GM18873 (cell line): Measurements from ENCODE around the gene DGCR2.
"Not testable (repeated sequence)": the region's sequence is repeated elsewhere in the genome, so short reads cannot be mapped to it uniquely, and the experiment has no call there.

ENCODE experiments used
- ATAC-seq: cut with Tn5 transposase; IDR thresholded peaks from one replicate; pipeline ENCODE4 v1.9.1; 2021; ENCODE audit warnings: mild to moderate bottlenecking, moderate library complexity, moderate number of reproducible peaks; ENCODE audit not compliant: unreplicated experiment, low FRiP score

Gene DGCR2

DNA sequence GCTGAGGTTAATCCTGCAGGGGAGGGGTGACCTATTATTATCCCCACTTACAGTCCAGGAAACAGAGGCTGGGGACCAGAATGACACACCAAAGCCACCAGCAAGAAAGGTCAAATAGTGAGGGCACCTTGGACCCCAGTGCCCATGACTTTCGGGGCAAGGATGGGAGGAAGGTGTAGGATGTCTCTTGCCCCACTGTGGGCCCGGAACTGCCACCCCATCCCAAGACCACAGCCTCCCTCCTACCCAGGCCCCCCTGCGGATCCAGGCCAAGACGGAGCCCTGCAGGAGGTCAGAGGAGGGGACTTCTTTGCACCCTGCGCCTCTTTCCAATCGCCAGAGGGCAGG is 87.1 kb downstream of the DGCR2 start:
- ATAC-seq = not testable (repeated sequence)

DNA sequence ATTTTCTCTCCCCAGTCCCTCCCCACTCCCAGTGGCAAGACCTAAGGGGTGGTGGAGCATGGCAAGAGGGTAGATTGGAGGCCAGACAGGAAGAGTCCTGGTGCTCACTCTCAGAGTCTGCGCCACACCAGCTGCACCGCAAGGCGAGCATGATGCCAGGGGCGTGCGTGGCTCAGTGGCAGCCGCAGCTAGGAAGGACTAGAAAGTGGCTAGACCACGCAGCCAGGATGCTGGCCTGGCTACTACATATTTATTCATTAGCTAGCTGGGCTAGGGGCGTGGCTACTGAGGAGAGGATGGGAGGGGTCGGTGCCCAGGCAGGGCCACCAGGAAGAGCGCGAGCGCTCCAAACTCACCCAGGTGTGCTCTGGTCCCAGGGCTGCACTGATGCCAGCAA is 87.5 kb downstream of the DGCR2 start:
- ATAC-seq = not testable (repeated sequence)

DNA sequence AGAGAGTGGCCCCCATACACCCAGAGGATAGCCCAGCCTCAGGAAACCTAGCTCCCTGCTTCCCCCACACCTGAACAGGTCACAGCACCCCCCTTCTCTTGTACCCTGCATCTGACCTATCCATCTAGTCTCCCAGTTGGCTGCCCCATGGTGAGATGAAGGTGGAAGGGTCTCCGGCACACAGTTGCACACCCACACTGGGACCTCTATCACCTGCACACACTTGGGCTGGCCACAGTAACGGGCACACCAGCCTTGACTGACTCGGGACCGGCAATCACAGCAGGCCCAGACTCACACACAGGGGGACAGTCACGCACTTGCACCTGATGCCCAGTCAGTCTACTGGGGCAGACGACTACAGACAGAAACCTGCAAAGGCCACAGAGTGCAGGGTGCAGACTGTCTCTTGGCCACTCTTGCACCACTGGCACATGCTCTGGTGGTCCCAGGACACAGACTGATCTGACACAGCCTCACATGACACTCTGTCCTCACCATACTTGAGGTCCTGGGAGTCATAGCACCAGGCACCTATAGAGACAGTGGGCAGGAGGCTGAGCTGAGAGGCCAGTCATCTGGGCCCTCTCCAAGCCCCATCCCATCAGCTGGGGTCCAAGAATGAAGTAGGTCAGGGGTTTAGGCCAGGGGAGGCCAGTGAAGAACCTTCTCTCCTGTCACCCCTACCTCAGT is 88.0 kb downstream of the DGCR2 start:
- ATAC-seq = not testable (repeated sequence)

DNA sequence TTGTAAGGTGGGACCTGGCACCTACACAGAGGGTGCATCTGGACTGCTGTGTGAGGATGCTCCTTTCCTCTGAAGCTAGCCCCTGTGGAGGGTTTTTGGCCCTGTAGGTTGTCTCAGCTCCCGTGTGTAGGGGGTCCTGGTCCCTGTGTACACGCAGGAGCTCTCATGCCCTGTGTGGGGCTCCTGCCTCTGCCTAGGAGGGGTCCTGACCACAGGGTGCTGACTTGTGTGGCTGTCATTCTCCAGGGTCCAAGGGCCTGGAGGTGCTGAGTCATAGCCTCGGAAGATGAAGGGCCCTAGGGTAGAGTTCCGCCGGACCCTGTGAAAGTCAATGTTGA is 88.7 kb downstream of the DGCR2 start:
- ATAC-seq = not testable (repeated sequence)

DNA sequence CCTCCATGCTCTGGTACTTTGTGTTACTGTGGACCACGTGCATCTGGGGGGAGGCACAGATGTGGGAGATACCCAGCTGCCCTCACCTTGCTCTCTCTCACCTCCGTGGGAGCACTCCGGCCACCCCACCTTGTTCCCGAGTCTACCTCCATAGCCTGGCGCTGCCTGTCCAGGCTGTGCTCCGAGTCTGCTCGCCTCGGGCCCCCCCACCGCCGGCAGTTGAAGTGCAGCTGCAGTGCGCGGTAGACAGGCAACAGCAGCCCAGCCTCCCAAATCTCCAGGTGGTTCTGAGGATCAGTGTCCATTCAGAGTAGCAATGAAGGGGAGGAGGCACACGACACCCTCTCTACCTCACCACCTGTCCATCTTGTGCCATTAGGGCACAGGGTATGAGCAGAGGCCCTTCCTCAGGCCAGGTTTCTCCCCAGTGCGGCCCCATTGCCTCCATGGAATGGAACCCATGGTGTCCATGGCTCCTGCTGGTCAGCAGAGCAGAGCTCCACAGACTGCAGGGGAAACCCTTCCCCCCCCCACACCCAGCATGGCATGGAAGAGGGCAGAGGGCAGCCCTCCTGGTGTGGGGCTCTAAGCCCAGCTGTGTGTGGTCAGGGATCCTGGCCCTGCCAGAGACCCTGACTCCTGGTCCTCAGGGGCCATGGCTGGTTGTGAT is 89.2 kb downstream of the DGCR2 start:
- ATAC-seq = not testable (repeated sequence)

DNA sequence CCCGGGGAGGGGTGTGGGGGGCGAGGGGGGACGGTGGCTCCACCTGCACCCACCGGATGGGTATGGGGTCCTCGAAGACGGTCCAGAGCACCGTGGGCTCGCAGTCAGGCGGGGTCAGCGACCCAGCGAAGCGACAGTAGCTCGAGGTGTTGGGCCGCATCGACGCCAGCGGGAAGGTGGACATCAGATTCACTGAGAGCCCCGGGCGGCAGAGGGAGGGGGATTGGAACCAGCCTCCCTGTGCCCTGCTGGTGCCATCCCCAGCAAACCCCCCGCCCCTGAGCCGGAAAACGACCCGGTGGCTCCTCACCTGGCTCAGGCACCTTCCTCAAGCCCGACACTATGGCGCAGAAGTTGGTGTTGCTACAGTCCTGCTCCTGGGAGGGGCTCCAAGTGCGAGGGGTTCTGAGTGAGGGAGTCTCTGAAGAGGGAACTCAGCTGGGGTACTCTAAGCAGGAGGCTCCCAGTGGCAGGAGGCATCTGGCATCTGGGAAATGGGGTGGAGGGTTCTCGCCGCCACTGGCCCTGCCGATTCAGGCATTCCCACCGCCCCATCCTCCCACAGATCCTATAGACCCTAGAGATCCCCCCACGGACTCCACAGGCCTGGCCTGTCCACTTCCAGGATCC is 89.9 kb downstream of the DGCR2 start:
- not testable (repeated sequence) for ATAC-seq

DNA sequence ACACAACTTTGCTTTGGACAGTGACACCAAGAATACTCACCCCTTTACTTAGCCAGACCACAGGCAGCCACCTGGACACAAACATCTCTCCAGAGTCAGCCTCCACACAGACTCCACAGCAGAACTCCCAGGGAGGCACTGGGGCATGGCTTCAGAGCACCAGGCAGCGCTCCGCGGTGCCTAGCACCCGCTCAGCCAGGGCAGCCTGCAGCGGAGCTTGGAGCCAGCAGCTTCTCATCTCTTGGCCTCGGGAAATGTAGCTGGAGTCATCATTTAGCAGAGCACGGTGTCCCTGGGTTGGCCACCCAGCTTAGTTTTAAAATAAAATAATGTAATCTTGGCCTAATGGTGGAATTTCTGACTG is 91.3 kb downstream of the DGCR2 start:
- not testable (repeated sequence) for ATAC-seq

DNA sequence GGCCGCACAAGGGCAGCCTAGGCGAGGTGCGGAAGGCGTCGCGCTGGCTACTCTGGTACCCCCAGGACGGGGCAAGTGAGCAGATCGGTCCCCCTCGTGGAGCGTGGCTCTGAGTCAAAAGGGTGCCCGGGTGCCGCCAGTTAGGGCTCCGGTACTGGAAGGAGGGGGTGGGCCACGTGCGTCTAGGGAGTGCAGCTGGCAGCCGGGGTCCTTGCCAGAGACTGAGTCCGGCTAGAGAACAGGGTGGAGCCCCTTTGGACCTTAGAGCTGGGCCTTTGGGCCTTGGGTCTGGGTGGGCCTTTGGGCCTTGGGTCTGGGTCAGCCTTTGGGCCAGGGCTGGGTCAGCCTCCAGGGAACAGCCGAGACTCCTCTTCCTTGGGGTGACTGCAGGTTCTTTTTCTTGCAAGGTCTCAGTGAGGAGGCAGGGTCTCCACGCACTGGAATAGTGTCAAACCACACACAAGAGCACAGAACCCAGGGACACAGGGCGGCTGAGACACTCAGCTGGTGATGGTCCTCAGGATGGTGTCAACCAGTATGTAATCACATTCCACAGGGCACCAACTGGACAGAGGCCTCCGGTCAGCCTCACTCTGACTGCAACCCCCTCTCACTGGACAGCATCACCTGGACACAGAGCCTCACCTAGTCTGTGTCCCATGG is 91.9 kb downstream of the DGCR2 start:
- not testable (repeated sequence) for ATAC-seq

DNA sequence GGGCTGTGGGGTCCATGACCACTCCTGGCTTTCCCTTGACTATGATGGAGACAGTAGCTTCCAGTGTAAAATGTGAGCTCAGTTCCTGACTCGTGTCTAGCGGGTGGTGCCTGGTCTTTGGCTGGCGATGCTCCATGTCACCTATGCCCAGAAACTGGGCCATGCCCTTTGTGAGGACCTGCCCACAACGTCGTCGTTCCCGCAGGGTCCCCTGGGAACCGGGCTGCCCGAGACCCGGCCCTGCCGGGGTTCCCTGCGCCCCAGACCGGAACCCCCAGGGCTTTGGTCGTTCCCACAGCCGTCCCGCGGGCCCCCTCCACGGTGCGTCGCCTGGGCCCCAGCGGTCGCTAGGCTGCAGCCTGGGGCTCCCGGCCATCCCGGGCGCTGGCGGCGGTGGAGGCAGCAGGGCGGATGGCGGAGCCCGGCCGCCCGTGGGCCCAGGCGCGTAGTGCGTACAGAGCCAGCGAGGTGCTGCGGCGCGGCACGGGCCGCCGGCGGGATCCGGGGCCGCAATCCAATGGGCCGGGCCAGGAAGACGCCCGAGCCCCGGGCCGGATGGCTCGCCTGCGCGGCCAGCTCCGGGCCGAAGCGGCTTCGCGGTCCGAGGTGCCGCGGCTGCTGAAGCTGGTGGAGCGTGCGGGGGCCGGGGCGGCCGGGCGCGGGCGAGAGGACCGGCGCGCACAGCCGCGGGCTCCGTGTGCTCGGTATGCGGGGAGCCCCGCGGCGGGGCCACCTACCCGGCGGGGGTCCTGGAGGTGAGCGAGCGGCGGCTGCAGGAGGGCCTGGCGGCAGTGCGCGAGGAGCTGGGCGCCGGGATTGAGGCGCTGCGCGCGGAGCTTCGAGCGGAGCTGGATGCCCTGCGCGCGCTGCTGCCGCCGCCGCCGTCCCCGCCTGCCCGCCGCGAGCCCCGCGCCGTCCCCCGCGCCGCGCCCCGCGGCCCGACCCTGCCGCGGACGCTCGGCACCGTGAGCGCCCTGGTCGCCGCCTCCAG is 92.8 kb downstream of the DGCR2 start:
- not testable (repeated sequence) for ATAC-seq

DNA sequence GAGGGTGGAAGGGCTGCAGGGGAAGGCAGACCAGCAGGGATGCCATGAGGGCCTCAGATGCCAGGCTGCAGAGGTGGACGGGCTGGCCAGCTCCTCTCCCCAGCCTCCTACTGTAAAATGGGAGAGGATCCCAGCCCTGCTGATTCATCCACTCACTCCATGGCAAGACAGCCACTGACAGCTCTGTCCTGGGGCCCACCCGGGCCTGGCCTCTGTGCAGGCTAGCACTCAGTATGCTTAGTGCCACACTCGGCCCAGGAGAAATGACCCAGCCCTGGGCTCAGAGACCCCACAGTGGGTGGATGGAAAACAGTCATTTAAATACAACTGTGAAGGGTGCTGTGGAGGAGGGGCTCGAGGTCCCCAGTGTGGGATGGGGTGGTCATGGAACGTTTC is 94.2 kb downstream of the DGCR2 start:
- not testable (repeated sequence) for ATAC-seq

DNA sequence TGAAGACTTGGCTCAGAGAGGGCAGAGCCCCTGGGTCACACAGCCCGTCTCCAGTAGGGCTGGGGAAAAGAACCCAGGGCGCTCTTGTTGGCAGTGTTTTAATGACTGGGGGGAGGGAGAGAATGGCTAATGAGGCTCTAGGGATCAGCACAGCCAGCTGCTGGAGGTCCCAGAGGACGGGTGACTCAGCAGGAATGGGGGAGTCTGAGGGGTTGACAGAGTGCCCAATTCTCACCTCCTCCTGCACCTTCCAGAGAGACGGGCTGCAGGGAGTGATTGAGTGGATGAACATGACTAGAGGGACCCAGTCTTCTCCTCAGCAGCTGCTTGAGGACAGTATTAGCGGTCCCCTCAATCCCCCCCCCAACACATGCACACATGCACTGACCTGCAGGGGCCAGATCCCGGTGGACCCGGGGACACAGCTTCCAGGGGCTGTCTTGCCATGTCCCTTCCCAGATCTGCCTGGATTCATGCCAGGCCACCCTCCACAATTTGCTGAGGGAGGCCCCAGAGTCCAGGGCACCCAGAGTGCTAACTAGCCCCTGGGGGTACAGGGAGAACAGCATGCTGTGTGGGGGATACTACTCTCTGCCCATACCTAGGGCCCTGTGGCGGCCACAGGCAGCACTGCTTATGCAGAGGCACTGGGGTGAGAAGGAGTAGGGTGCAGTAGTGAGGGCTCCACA is 94.7 kb downstream of the DGCR2 start:
- not testable (repeated sequence) for ATAC-seq

DNA sequence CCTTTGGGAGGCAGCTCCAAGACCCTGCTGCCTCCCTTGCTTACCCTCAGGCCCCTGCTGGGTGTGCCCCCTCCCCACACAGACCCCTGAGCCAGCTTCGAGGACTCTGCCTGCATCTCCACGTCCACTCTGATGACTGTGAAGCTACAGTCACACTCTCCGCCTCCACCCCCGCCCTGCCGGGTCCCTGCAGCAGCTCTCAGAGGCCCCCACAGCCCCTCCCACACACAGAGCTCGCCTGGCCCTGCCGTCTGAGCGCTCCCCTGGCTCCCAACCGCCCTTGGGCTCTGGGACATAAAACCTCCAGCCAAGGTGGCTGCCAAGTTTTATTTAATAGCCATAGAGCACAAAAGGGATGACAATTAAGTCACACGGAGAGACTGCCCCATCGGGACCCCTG is 96.1 kb downstream of the DGCR2 start:
- ATAC-seq = not testable (repeated sequence)

DNA sequence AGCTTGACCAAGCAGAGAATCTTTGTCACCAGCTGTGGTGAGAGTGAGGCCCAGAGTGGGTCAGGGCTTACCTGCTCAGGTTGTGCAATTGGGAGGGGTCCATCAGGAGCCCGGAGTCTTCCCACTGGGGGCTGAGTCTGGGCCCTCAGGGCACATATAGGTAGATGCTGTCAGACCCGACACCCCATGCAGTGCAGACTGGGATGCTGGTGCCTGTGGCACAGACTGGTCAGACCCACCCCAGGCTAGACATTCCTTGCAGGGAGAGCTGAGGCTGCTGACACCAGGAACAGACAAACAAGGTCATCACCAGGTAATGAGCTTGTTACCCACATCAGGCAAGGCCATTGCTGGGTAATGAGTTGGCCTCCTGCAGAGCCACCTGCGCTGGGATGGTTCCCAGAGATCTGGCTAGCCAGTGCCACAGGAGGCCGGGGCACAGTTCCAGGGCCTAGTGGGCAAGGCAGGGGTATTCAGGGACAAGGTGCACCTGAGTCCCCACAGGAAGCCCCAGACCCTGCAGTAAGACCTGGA is 97.2 kb downstream of the DGCR2 start:
- not testable (repeated sequence) for ATAC-seq

DNA sequence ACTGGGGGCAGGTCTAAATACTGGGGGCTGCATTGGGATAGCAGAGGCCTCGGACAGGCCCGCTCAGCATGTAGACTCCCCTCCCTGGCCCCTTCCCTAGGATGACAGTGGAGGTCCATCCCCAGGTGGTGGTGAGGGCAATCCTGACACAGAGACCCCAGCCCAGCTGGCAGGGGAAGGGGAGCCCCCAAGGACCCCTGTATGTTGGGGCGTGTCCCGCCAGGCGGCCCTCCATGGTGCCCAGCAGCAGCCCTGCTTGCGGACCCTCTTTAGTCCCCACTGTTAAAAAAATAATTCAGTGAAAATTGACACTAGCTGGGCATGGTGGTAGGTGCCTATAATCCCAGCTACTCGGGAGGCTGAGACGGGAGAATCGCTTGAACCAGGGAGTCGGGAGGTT is 98.3 kb downstream of the DGCR2 start:
- not testable (repeated sequence) for ATAC-seq

DNA sequence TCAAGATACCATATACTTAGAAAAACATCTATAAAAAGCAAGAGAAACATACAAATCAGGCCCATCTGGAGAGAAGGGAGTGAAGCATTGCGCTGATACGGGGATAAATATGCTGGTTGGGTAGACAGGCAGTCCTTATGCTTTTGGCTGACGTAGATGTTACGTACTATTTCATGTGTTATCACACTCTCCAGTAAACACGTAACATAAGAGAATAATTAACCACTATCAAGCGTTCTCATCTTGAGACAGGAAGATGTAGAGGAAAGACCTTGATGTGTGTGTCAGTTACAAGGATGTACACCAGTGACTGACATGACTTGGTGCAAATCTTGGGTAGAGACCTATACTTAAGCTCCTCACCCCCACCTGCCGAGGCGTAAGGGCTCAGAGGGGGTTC is 99.5 kb downstream of the DGCR2 start:
- ATAC-seq = no peak

DNA sequence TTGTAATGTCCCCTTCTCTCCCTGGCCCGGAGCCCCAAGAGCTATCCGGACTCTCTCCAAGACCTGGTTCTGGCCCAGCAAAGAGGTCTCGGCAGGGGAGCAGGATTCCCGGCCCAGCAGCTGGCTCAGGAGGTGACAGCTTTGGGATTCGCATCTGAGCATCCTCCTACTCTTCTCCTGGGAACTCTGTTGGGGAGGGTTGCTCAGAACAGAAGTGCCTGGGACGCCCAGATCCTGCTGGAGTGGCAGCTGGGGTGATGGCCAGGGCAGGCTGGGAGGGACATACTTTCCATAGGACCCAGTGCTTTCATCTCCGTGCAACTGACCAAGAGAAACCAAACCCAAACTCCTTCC is 102.6 kb downstream of the DGCR2 start:
- no peak for ATAC-seq

DNA sequence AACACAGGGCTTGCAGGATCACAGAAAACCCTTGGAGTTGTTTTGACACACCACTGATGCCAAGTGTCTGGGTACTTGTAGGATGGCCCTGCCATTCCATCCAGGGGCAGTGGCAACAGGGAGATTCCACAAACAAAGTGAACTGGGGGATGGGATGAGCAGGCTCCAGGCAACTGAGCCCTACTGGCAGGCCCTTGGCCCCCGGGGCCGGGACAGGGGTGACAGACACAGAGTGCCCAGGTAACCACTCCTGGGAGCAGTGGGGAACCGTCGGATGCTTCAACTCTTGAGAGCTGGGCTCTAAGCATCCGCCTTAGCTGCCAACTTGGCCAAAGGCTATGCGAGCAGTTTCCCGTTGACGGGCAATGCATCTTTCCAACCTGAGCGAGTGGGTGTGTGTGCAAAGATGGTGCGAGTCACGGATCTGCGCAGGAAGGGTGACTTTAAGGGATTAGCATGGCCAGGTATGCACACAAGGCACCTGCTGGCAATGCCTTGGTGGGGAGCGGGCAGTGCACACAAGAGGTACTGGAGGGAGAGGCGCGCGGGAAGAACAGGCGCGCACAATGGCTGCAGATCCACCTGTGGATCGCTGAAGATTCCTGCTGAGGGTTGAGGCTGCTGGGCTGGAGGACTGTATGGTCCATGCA is 103.1 kb downstream of the DGCR2 start:
- no peak for ATAC-seq

DNA sequence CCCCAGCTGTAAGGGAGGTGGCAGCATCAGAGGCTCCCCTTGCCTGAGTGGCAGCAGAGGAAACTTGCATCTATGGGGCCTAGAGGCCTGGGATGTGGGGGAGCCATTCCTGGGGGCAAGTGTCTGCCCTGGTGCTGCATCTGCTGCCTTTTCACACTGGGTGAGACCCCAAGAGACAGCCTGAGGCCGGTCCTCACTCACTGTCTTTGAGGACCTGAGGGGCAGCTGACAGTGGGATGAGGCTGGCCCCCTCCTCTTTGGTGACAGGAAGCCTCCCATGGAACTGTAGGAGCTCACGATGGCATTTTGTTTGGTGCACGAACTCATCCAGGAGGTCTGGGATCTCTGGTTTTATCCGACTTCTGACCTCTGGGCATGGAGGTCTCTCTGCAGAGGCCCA is 104.0 kb downstream of the DGCR2 start:
- no peak for ATAC-seq
